Ovary (tissue), 9 donors: ENCODE results near the gene MPV17L2. TPM values are rescaled to one million over a fixed set of nuclear protein-coding genes. Genes with fewer than 3 reads are reported as not detected.
"Not testable (repeated sequence)": the region's sequence is repeated elsewhere in the genome, so short reads cannot be mapped to it uniquely, and the experiment has no call there.

Experiments used
- DNase-seq, 5 donors: peaks; one replicate each; pipeline ENCODE4 v3.0.0-alpha.2; 2019 to 2020
- H3K27ac ChIP-seq, 2 donors: fragments of 200-600 bp; one replicate each; pipeline versions ENCODE4 v1.5.1 to v1.8.0; 2019 to 2022
- H3K27me3 ChIP-seq: fragments of 200-600 bp; one replicate; pipeline ENCODE4 v1.8.0; 2022
- H3K36me3 ChIP-seq: fragments of 200-600 bp; sonication (generic); one replicate; pipeline ENCODE4 v1.5.1; 2019
- H3K4me1 ChIP-seq: one replicate; pipeline ENCODE4 v1.8.1; 2013; ENCODE audit warnings: mild to moderate bottlenecking, moderate library complexity; ENCODE audit not compliant: insufficient read depth
- H3K4me3 ChIP-seq: fragments of 200-600 bp; sonication (generic); one replicate; pipeline ENCODE4 v1.5.1; 2017
- H3K9me3 ChIP-seq, 2 donors: fragments of 200-600 bp in 1 of 2; sonication (generic) in 1 of 2; one replicate each; pipeline versions ENCODE4 v1.5.1 to v1.8.1; 2013 to 2019; ENCODE audit warnings: mild to moderate bottlenecking in 1 of 2, moderate library complexity in 1 of 2
- CTCF ChIP-seq, 3 donors: fragments of 450-650 bp in 2 of 3; fragments of 200-600 bp in 1 of 3; IDR thresholded peaks; one replicate each; pipeline versions ENCODE4 v1.5.1 to v1.8.0; 2016 to 2022; ENCODE audit warnings: antibody characterized with exemption in 3 of 3, mild to moderate bottlenecking in 1 of 3
- EP300 ChIP-seq: sonication (generic); formaldehyde crosslinking; IDR thresholded peaks from one replicate; pipeline ENCODE4 v1.6.1; 2017; ENCODE audit warnings: antibody characterized with exemption
- POLR2A ChIP-seq: fragments of 450-650 bp; IDR thresholded peaks from one replicate; pipeline ENCODE4 v1.6.1; 2017; ENCODE audit warnings: antibody characterized with exemption, mild to moderate bottlenecking, moderate library complexity
- WGBS, 3 donors: extraction: QIAGEN DNeasy Blood & Tissue Kit in 1 of 3; methylation state at CpG; one replicate each; pipeline versions ENCODE4 v1.1.5 to v1.1.7; 2013 to 2017; 5-methylcytosine and 5-hydroxymethylcytosine counted together
- intact Hi-C, 4 donors: fragments of 100-400 bp; cut with DNase I; formaldehyde crosslinking; loops; one replicate each; pipeline versions ENCODE4 v1.11.0 to v1.15.1; 2022 to 2023
- polyA plus RNA-seq, 2 donors: library from polyadenylated mRNA; stranded (reverse); fragments of 200-250 nt in 1 of 2; fragments of 350-450 nt in 1 of 2; fragmentation: Illumina TruSeq in 1 of 2; extraction: RNeasy Lipid Tissue Mini Kit (QIAGEN cat#74804) in 1 of 2; gene quantifications; one replicate each; pipeline ENCODE4 v1.2.3, GENCODE V29; 2013 to 2014
- total RNA-seq, 7 donors: library from RNA; depleted of rRNA in 2 of 7; stranded (reverse); fragments of >200 nt in 2 of 7; fragmentation: NEBNext Ultra II Directional in 3 of 7; extraction: Animal tissue kit (Norgen Biotek cat#: 25700) in 3 of 7; gene quantifications; one replicate each; pipeline versions ENCODE4 v1.1.0 to v1.2.4, GENCODE V29; 2016 to 2023
- donor health status: DM: no; HTN: no; CAD: no; lungs with moderate emphysema.
- donor health status: DM: no; HTN: no; CAD: no.
- donor health status: Bipolar disorder and iron deficiency.
- donor health status: DM: yes; HTN: yes; CAD: no.
- donor health status: DM: no; HTN: no; CAD: no.
- donor health status: DM: yes; HTN: yes; CAD: no.

Gene MPV17L2
- total and polyA plus RNA-seq, 9 donors: 3.5 to 15.2 (median 8.6) TPM

DNA sequence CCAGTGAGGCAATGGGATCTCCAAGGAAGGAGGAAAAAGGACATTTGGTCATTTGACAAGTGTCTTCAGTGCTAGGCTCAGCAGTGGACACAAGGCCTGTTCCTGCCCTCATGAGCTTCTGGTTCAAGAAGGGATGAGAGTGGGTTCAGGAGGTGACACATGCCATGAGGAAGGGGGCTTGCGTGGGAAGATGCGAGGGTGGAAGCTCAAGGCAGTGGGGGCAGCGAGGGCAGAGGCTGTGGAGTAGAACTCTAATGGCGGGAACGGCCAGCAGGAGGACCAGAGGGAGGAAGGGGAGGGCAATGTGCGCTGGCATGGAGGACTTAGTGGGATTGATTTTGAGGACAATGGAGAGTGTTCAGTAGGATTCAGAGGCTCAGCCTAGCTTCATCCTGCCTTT is 36.8 kb upstream of the MPV17L2 start:
- WGBS, 3 donors: 92 to 93% (median 92%) methylated on average over 6 of the region's 6 CpGs
- no peaks in the 10 kb centered on the region for H3K9me3 ChIP-seq
- no peaks in the 10 kb centered on the region for H3K36me3 ChIP-seq
- DNase-seq: no peak
- H3K4me3 ChIP-seq: no peak overlapping the region
- intact Hi-C loops: loop anchor here in 1 of 4 donors (10.0 kb wide), 1 partner anchor 69 kb away; the partner anchor contains the start of gene PDE4C
- H3K27ac ChIP-seq: peak overlapping the region; percentile 1 to 53
- no peaks in the 10 kb centered on the region for H3K27me3 ChIP-seq
- H3K4me1 ChIP-seq: peaks cover 22% of the 10 kb centered on the region
- TF ChIP-seq POLR2A (no peak), EP300 (no peak), CTCF (IDR thresholded peaks at IDR 0.05) (no peak)

- intact Hi-C loops: loop anchor here in 1 of 4 donors (10.0 kb wide), 1 partner anchor 68 kb away; the partner anchor contains the start of gene PDE4C
- TF ChIP-seq POLR2A (no peak), EP300 (no peak), CTCF (IDR thresholded peaks at IDR 0.05) (peak in 1 of 3 donors; percentile 12)
- WGBS, 3 donors: 18 to 24% (median 19%) methylated on average over 21 to 22 of the region's 22 CpGs
- Histone ChIP-seq H3K27ac (peak overlapping the region; percentile 4 to 53), H3K4me1 (peaks cover 23% of the 10 kb centered on the region), H3K36me3 (no peaks in the 10 kb centered on the region), H3K27me3 (no peaks in the 10 kb centered on the region), H3K4me3 (no peak overlapping the region), H3K9me3 (no peaks in the 10 kb centered on the region)
- peak; percentile 91 to 98 (median 96) for DNase-seq
Observed at GRCh38 chr19:18156841-18157464, 36.1 kb upstream of the MPV17L2 start.

GRCh38 chr19:18157465-18158063 is 35.5 kb upstream of the MPV17L2 start:
- Histone ChIP-seq H3K9me3 (no peaks in the 10 kb centered on the region), H3K27ac (peak overlapping the region; percentile 4 to 53), H3K36me3 (no peaks in the 10 kb centered on the region), H3K4me3 (no peak overlapping the region), H3K4me1 (peaks cover 23% of the 10 kb centered on the region), H3K27me3 (no peaks in the 10 kb centered on the region)
- intact Hi-C loops: loop anchor here in 1 of 4 donors (10.0 kb wide), 1 partner anchor 67 kb away; the partner anchor contains the start of gene PDE4C
- TF ChIP-seq EP300 (no peak), CTCF (IDR thresholded peaks at IDR 0.05) (no peak), POLR2A (no peak)
- WGBS, 3 donors: 22 to 43% (median 27%) methylated on average over 18 of the region's 18 CpGs
- DNase-seq: peak in 3 of 5 donors; percentile 55 to 59 (median 58)

DNA sequence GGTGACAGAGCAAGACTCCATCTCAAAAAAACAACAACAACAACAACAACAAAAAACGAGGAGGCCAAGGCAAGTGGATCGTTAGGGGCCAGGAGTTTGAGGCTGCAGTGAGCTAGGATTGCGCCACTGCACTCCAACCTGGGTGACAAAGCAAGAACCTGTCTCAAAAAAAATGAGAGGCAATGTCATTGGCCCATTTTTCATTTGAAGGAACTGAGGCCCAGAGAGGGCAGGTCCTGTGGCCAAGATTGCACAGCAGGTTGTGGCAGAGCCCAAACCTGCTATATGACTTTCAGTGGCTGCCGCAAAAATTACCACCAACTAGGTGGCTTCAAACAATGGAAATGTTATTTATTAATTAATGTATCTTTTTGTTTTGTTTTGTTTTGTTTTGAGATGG is 34.6 kb upstream of the MPV17L2 start:
- TF ChIP-seq CTCF (IDR thresholded peaks at IDR 0.05): no peak
- no peak for TF ChIP-seq EP300
- no peak for TF ChIP-seq POLR2A
- H3K9me3 ChIP-seq: no peaks in the 10 kb centered on the region
- no peak overlapping the region for H3K27ac ChIP-seq
- peaks cover 23% of the 10 kb centered on the region for H3K4me1 ChIP-seq
- intact Hi-C loops: loop anchor here in 1 of 4 donors (10.0 kb wide), 1 partner anchor 66 kb away; the partner anchor contains the start of gene PDE4C
- H3K4me3 ChIP-seq: no peak overlapping the region
- no peak for DNase-seq
- H3K27me3 ChIP-seq: no peaks in the 10 kb centered on the region
- H3K36me3 ChIP-seq: no peaks in the 10 kb centered on the region
- 77 to 87% (median 78%) methylated on average over 4 of the region's 4 CpGs for WGBS, 3 donors

DNA sequence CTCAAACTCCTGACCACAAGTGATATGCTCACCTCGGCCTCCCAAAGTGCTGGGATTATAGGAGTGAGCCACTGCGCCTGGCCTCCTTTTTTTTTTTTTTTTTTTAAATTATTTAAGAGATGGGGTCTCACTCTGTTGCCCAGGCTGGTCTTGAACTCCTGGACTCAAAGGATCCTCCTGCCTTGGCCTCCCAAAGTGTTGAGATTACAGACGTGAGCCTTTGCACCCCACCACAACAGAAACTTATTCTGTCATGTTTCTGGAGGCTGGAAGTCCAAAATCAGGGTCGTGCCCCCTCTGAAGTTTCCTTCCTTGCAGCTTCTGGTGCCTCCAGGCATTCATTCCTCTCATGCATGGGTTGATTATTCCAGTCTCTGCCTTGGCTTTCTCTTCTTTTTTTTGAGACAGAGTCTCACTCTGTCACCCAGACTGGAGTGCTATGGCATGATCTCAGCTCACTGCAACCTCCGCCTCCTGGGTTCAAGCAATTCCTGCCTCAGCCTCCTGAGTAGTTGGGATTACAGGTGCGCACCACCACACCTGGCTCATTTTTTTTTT is 33.9 kb upstream of the MPV17L2 start:
- 87 to 90% (median 90%) methylated on average over 6 of the region's 6 CpGs for WGBS, 3 donors
- H3K9me3 ChIP-seq, DNase-seq, H3K4me3 ChIP-seq, H3K27ac ChIP-seq, H3K27me3 ChIP-seq, H3K36me3 ChIP-seq: not testable (repeated sequence)
- intact Hi-C loops: loop anchor here in 1 of 4 donors (10.0 kb wide), 1 partner anchor 66 kb away; the partner anchor contains the start of gene PDE4C
- H3K4me1 ChIP-seq: peaks cover 20% of the 10 kb centered on the region
